K562 (cell line): ENCODE data around the gene LRRIQ1. TPM values are rescaled to one million over a fixed set of nuclear protein-coding genes. Genes with fewer than 3 reads are reported as not detected.

Experiments used
- BCOR ChIP-seq: fragments of 450-650 bp; IDR thresholded peaks from 2 replicates; pipeline ENCODE4 v1.6.1; 2016
- ETS1 ChIP-seq: conservative IDR thresholded peaks from 2 replicates; pipeline ENCODE4 v1.6.1; 2011; ENCODE audit warnings: low read depth, mild to moderate bottlenecking, low read length; ENCODE audit not compliant: control insufficient read depth
- NCOA4 ChIP-seq: fragments of 450-650 bp; IDR thresholded peaks from 2 replicates; pipeline ENCODE4 v1.6.1; 2018; ENCODE audit warnings: mild to moderate bottlenecking; ENCODE audit not compliant: partially characterized antibody
- ZNF347 ChIP-seq: fragments of 450-650 bp; formaldehyde crosslinking; IDR thresholded peaks from 2 replicates; pipeline ENCODE4 v1.4.0; 2020; ENCODE audit warnings: low read depth, mild to moderate bottlenecking, moderate library complexity
- polyA plus RNA-seq, 8 experiments: library from polyadenylated mRNA; depleted of rRNA in 4 of 8; stranded (reverse) in 5 of 8; unstranded in 3 of 8; fragments of >200 nt; fragmentation: Nextera tagmentation in 2 of 8; fragmentation: Illumina TruSeq in 1 of 8; extraction: Ambion mirVana in 2 of 8; extraction: Trizol in 1 of 8; gene quantifications; 2 replicates each; pipeline versions ENCODE4 v1.2.1 to v1.2.3, GENCODE V29; 2011 to 2014; ENCODE audit warnings: inconsistent platforms in 1 of 8, missing spikeins in 1 of 8
- total RNA-seq, 7 experiments: library from RNA; depleted of rRNA in 6 of 7; stranded (reverse); fragments of >200 nt in 6 of 7; fragmentation: Illumina TruSeq in 2 of 7; extraction: Trizol in 2 of 7; gene quantifications; 2 replicates each; pipeline versions ENCODE4 v1.2.1 to v1.2.3, GENCODE V29; 2011 to 2021; ENCODE audit warnings: low replicate concordance in 1 of 7

The LRRIQ1 gene
- total and polyA plus RNA-seq, 9 of the 15 experiments (the other 6 are each of a cell fraction or from before 2014, with no cell fraction given) = not detected

GRCh38 chr12:85283560-85283959 lies 247.4 kb downstream of the LRRIQ1 start (continued):
- TF ChIP-seq ETS1 (no peak), NCOA4 (no peak), ZNF347 (CRISPR knock-in tag) (no peak), BCOR (no peak)

Other genes starting within 250 kb of the LRRIQ1 start
- gene SLC6A15, start 123.6 kb upstream of the LRRIQ1 start, total RNA-seq (2014; rRNA removed) = not detected in 2 replicates
- not detected in 2 replicates for gene SLC6A15, start 123.6 kb upstream of the LRRIQ1 start, total RNA-seq (2014; rRNA removed; fragmentation: Illumina TruSeq; extraction: Trizol)
- not detected in 2 replicates for gene SLC6A15, start 123.6 kb upstream of the LRRIQ1 start, total RNA-seq (2015; rRNA removed; fragmentation: Illumina TruSeq; extraction: Trizol)
- not detected in 2 replicates for gene SLC6A15, start 123.6 kb upstream of the LRRIQ1 start, total RNA-seq (2021)
- not detected in 2 replicates for gene SLC6A15, start 123.6 kb upstream of the LRRIQ1 start, polyA plus RNA-seq (2011; rRNA removed)
- not detected in 2 replicates for gene SLC6A15, start 123.6 kb upstream of the LRRIQ1 start, polyA plus RNA-seq (2014; fragmentation: Illumina TruSeq; extraction: Trizol)
- not detected for gene SLC6A15, start 123.6 kb upstream of the LRRIQ1 start, polyA plus RNA-seq (2014; fragmentation: Nextera tagmentation; extraction: Ambion mirVana)
- gene SLC6A15, start 123.6 kb upstream of the LRRIQ1 start, polyA plus RNA-seq (2014; rRNA removed) = not detected in 2 replicates
- gene TSPAN19, start 74 bp upstream of the LRRIQ1 start, total RNA-seq (2014; rRNA removed) = not detected in 2 replicates
- gene TSPAN19, start 74 bp upstream of the LRRIQ1 start, total RNA-seq (2014; rRNA removed; fragmentation: Illumina TruSeq; extraction: Trizol) = not detected in 2 replicates
- not detected in 2 replicates for gene TSPAN19, start 74 bp upstream of the LRRIQ1 start, total RNA-seq (2015; rRNA removed; fragmentation: Illumina TruSeq; extraction: Trizol)
- not detected in 2 replicates for gene TSPAN19, start 74 bp upstream of the LRRIQ1 start, total RNA-seq (2021)
- gene TSPAN19, start 74 bp upstream of the LRRIQ1 start, polyA plus RNA-seq (2011; rRNA removed) = not detected in 2 replicates
- not detected in 2 replicates for gene TSPAN19, start 74 bp upstream of the LRRIQ1 start, polyA plus RNA-seq (2014; fragmentation: Illumina TruSeq; extraction: Trizol)
- gene TSPAN19, start 74 bp upstream of the LRRIQ1 start, polyA plus RNA-seq (2014; fragmentation: Nextera tagmentation; extraction: Ambion mirVana) = not detected
- gene TSPAN19, start 74 bp upstream of the LRRIQ1 start, polyA plus RNA-seq (2014; rRNA removed) = not detected in 2 replicates
- 0.09 and 0.20 TPM in 2 replicates for gene ALX1, start 243.9 kb downstream of the LRRIQ1 start, total RNA-seq (2014; rRNA removed)
- gene ALX1, start 243.9 kb downstream of the LRRIQ1 start, total RNA-seq (2014; rRNA removed; fragmentation: Illumina TruSeq; extraction: Trizol) = not detected in 2 replicates
- 0.11 TPM in 2 replicates for gene ALX1, start 243.9 kb downstream of the LRRIQ1 start, total RNA-seq (2015; rRNA removed; fragmentation: Illumina TruSeq; extraction: Trizol)
- gene ALX1, start 243.9 kb downstream of the LRRIQ1 start, total RNA-seq (2021) = 0.13 TPM in 1 of 2 replicates, not detected in the other
- 0.11 and 0.19 TPM in 2 replicates for gene ALX1, start 243.9 kb downstream of the LRRIQ1 start, polyA plus RNA-seq (2011; rRNA removed)
- gene ALX1, start 243.9 kb downstream of the LRRIQ1 start, polyA plus RNA-seq (2014; fragmentation: Illumina TruSeq; extraction: Trizol) = not detected in 2 replicates
- under 1 TPM; 0.11 to 0.31 TPM for gene ALX1, start 243.9 kb downstream of the LRRIQ1 start, polyA plus RNA-seq (2014; fragmentation: Nextera tagmentation; extraction: Ambion mirVana)
- 0.11 TPM in 1 of 2 replicates, not detected in the other for gene ALX1, start 243.9 kb downstream of the LRRIQ1 start, polyA plus RNA-seq (2014; rRNA removed)